Hindlimb muscle (tissue), 1 donor: Measurements from ENCODE around the gene E2F4. TPM values are rescaled to one million over a fixed set of nuclear protein-coding genes. Genes with fewer than 3 reads are reported as not detected.

Source experiments
- polyA plus RNA-seq: library from polyadenylated mRNA; unstranded; fragments of 120-200 nt; gene quantifications from one replicate; pipeline ENCODE4 v1.2.1, GENCODE V29; 2013; ENCODE audit not compliant: insufficient read length

Gene E2F4
- polyA plus RNA-seq, 1 donor, result 40.9 TPM

Other genes starting within 250 kb of the E2F4 start
- 0.37 TPM for gene CES3, start 230.9 kb upstream of the E2F4 start, polyA plus RNA-seq
- gene CES4A, start 203.6 kb upstream of the E2F4 start, polyA plus RNA-seq, result 2.6 TPM
- gene CBFB, start 163.0 kb upstream of the E2F4 start, polyA plus RNA-seq, result 37.7 TPM
- 20.8 TPM for gene PHAF1, start 82.2 kb upstream of the E2F4 start, polyA plus RNA-seq
- 10.9 TPM for gene B3GNT9, start 41.2 kb upstream of the E2F4 start, polyA plus RNA-seq
- 5.9 TPM for gene TRADD, start 32.2 kb upstream of the E2F4 start, polyA plus RNA-seq
- gene FBXL8, start 32.2 kb upstream of the E2F4 start, polyA plus RNA-seq, result 2.5 TPM
- 5.3 TPM for gene HSF4, start 27.4 kb upstream of the E2F4 start, polyA plus RNA-seq
- 44.3 TPM for gene NOL3, start 21.6 kb upstream of the E2F4 start, polyA plus RNA-seq
- 22.9 TPM for gene MATCAP1, start 8.2 kb upstream of the E2F4 start, polyA plus RNA-seq
- 15.3 TPM for gene EXOC3L1, start 2.0 kb upstream of the E2F4 start, polyA plus RNA-seq
- 1.1 TPM for gene ELMO3, start 7.0 kb downstream of the E2F4 start, polyA plus RNA-seq
- gene TMEM208, start 35.0 kb downstream of the E2F4 start, polyA plus RNA-seq, result 17.5 TPM
- 20.1 TPM for gene FHOD1, start 55.3 kb downstream of the E2F4 start, polyA plus RNA-seq
- 1.5 TPM for gene SLC9A5, start 56.8 kb downstream of the E2F4 start, polyA plus RNA-seq
- gene PLEKHG4, start 87.4 kb downstream of the E2F4 start, polyA plus RNA-seq, result 10.0 TPM
- gene KCTD19, start 134.6 kb downstream of the E2F4 start, polyA plus RNA-seq, result 0.31 TPM
- gene LRRC36, start 134.7 kb downstream of the E2F4 start, polyA plus RNA-seq, result 0.50 TPM
- gene TPPP3, start 201.3 kb downstream of the E2F4 start, polyA plus RNA-seq, result 384 TPM
- 18.3 TPM for gene ZDHHC1, start 224.3 kb downstream of the E2F4 start, polyA plus RNA-seq
- gene HSD11B2, start 239.0 kb downstream of the E2F4 start, polyA plus RNA-seq, result 12.5 TPM